Activated CD8-positive, alpha-beta T cell treated with anti-CD3 and anti-CD28 coated beads, Interleukin-2, amount 10 ng/mL, durations not matched to agents 7 days and 5 days (primary cell): ENCODE measurements around the gene CD200R1. TPM values are rescaled to one million over a fixed set of nuclear protein-coding genes. Genes with fewer than 3 reads are reported as not detected.

Source experiments
- ATAC-seq: fragments of 150-1000 bp; cut with Tn5 transposase; one replicate; pipeline ENCODE4 v1.10.0; 2021; ENCODE audit warnings: moderate library complexity
- CTCF ChIA-PET: fragments of 350-600 bp; sonication (Branson Sonifier 250); formaldehyde crosslinking; loops from one replicate; lab custom pipeline; 2021; ENCODE audit warnings: antibody characterized with exemption; lab: Charles Lee
- POLR2A ChIA-PET: fragments of 350-600 bp; sonication (Branson Sonifier 250); formaldehyde crosslinking; loops from one replicate; lab custom pipeline; 2021; ENCODE audit warnings: antibody characterized with exemption; lab: Charles Lee
- DNase-seq: peaks from one replicate; pipeline ENCODE4 v3.0.0-alpha.2; 2020
- H3K27ac Mint-ChIP-seq: one replicate; pipeline ENCODE4 v1.8.0; 2021; ENCODE audit warnings: mild to moderate bottlenecking, mixed read lengths
- H3K27me3 Mint-ChIP-seq: one replicate; pipeline ENCODE4 v1.8.0; 2021; ENCODE audit warnings: low read depth, mixed read lengths
- H3K36me3 Mint-ChIP-seq: one replicate; pipeline ENCODE4 v1.8.0; 2021; ENCODE audit warnings: low read depth, mixed read lengths
- H3K4me1 Mint-ChIP-seq: one replicate; pipeline ENCODE4 v1.8.0; 2021; ENCODE audit warnings: low read depth, mixed read lengths
- H3K4me3 Mint-ChIP-seq: one replicate; pipeline ENCODE4 v1.8.0; 2021; ENCODE audit warnings: mild to moderate bottlenecking, mixed read lengths
- H3K9me3 Mint-ChIP-seq: one replicate; pipeline ENCODE4 v1.8.0; 2022; ENCODE audit warnings: mixed read lengths; ENCODE audit not compliant: insufficient read depth
- total RNA-seq, 2 experiments: library from RNA; stranded (reverse); gene quantifications; one replicate each; pipeline ENCODE4 v1.2.3, GENCODE V29; 2021

CD200R1 gene
- 1 to 10 TPM; 6.4 to 7.8 TPM for total RNA-seq

- ATAC-seq (peak; percentile 48), DNase-seq (peak; percentile 29)
- no peaks in the 10 kb centered on the region for H3K27me3 Mint-ChIP-seq
- H3K4me3 Mint-ChIP-seq, result peak within 1 kb of the TSS; percentile 79
- H3K27ac Mint-ChIP-seq, result peak within 1 kb of the TSS; percentile 84
- H3K36me3 Mint-ChIP-seq, result no peaks in the 10 kb centered on the region
- CTCF ChIA-PET, result interaction anchor here (1.0 to 7.1 kb wide), 11 partner anchors 12 to 393 kb away, joined by 3 to 99 read pairs (median 4); partner anchors contain the start of gene GTPBP8
- POLR2A ChIA-PET, result interaction anchor here (0.9 to 2.6 kb wide), 4 partner anchors 12 to 332 kb away, joined by 3 to 8 read pairs (median 3); partner anchors contain the start of gene GTPBP8
- H3K4me1 Mint-ChIP-seq, result peaks cover 56% of the 10 kb centered on the region
- H3K9me3 Mint-ChIP-seq, result no peaks in the 10 kb centered on the region
Observed at GRCh38 chr3:112974894-112975293, at the start of gene CD200R1. Gene CD200R1, minus strand, starts transcription at chr3:112975103. Its CDS starts 246 bp downstream, at chr3:112974857.

GRCh38 chr3:113021471-113021870 is 46.6 kb upstream of the CD200R1 start:
- no peak overlapping the region for H3K27ac Mint-ChIP-seq

GRCh38 chr3:113019182-113020137 is 44.6 kb upstream of the CD200R1 start:
- ChIA-PET CTCF (interaction anchor here (0.6 to 2.7 kb wide), 15 partner anchors 9 to 517 kb away, joined by 3 to 11 read pairs (median 4); partner anchors contain the start of gene CD200R1), POLR2A (interaction anchor here (0.9 to 2.7 kb wide), 7 partner anchors 9 to 457 kb away, joined by 3 to 18 read pairs (median 5); partner anchors contain the start of genes ATG3, GTPBP8 and SLC35A5)
- ATAC-seq (peak; percentile 96), DNase-seq (peak; percentile 89)
- H3K4me1 Mint-ChIP-seq, result peaks cover 36% of the 10 kb centered on the region
- H3K36me3 Mint-ChIP-seq, result peaks cover 18% of the 10 kb centered on the region
- peak overlapping the region; percentile 82 for H3K4me3 Mint-ChIP-seq
- H3K27me3 Mint-ChIP-seq, result no peaks in the 10 kb centered on the region
- peak overlapping the region; percentile 91 for H3K27ac Mint-ChIP-seq
- no peaks in the 10 kb centered on the region for H3K9me3 Mint-ChIP-seq

More at GRCh38 chr3:113021471-113021870, 46.6 kb upstream of the CD200R1 start:
- no peaks in the 10 kb centered on the region for H3K9me3 Mint-ChIP-seq
- DNase-seq, result no peak
- no peaks in the 10 kb centered on the region for H3K27me3 Mint-ChIP-seq
- peaks cover 6% of the 10 kb centered on the region for H3K36me3 Mint-ChIP-seq
- CTCF ChIA-PET, result interaction anchor here (0.8 to 1.3 kb wide), 5 partner anchors 10 to 439 kb away, joined by 3 to 6 read pairs (median 3); no protein-coding TSS in a partner anchor
- no peak overlapping the region for H3K4me3 Mint-ChIP-seq
- H3K4me1 Mint-ChIP-seq, result peaks cover 30% of the 10 kb centered on the region
- POLR2A ChIA-PET, result no interaction called here
- no peak for ATAC-seq

- H3K4me1 Mint-ChIP-seq, result peaks cover 39% of the 10 kb centered on the region
Observed at GRCh38 chr3:113018536-113019181, 43.8 kb upstream of the CD200R1 start.

GRCh38 chr3:113013593-113013992 is 38.7 kb upstream of the CD200R1 start:
- ATAC-seq (no peak), DNase-seq (no peak)
- Mint-ChIP-seq H3K36me3 (peaks cover 66% of the 10 kb centered on the region), H3K4me1 (peaks cover 38% of the 10 kb centered on the region), H3K27ac (no peak overlapping the region), H3K27me3 (no peaks in the 10 kb centered on the region), H3K9me3 (no peaks in the 10 kb centered on the region), H3K4me3 (no peak overlapping the region)
- CTCF ChIA-PET, result interaction anchor here (1.5 kb wide), 1 partner anchor 10 kb away, joined by 4 read pairs; no protein-coding TSS in a partner anchor
- POLR2A ChIA-PET, result interaction anchor here (0.6 to 1.0 kb wide), 5 partner anchors 18 to 271 kb away, joined by 3 to 11 read pairs (median 3); no protein-coding TSS in a partner anchor

More at GRCh38 chr3:113018536-113019181, 43.8 kb upstream of the CD200R1 start:
- Mint-ChIP-seq H3K4me3 (peak overlapping the region; percentile 82), H3K36me3 (peaks cover 24% of the 10 kb centered on the region), H3K27me3 (no peaks in the 10 kb centered on the region), H3K27ac (peak overlapping the region; percentile 91), H3K9me3 (no peaks in the 10 kb centered on the region)
- ChIA-PET POLR2A (interaction anchor here (1.3 to 2.7 kb wide), 4 partner anchors 8 to 28 kb away, joined by 5 to 18 read pairs (median 10); partner anchors contain the start of gene GTPBP8), CTCF (interaction anchor here (0.6 to 2.7 kb wide), 17 partner anchors 9 to 518 kb away, joined by 3 to 11 read pairs (median 4); partner anchors contain the start of gene CD200R1)
- ATAC-seq (peak; percentile 6), DNase-seq (no peak)

- H3K27ac Mint-ChIP-seq, result no peak overlapping the region
- POLR2A ChIA-PET, result interaction anchor here (0.7 to 1.0 kb wide), 2 partner anchors 12 to 507 kb away, joined by 3 read pairs; a partner anchor contains a TSS
- H3K4me1 Mint-ChIP-seq, result peaks cover 48% of the 10 kb centered on the region
- CTCF ChIA-PET, result interaction anchor here (1.3 to 4.0 kb wide), 4 partner anchors 13 to 365 kb away, joined by 3 to 9 read pairs (median 4); no protein-coding TSS in a partner anchor
- no peak for ATAC-seq
- no peak for DNase-seq
- H3K36me3 Mint-ChIP-seq, result peaks cover 90% of the 10 kb centered on the region
- no peak overlapping the region for H3K4me3 Mint-ChIP-seq
- H3K27me3 Mint-ChIP-seq, result no peaks in the 10 kb centered on the region
- no peaks in the 10 kb centered on the region for H3K9me3 Mint-ChIP-seq
Observed at GRCh38 chr3:113008117-113008516, 33.2 kb upstream of the CD200R1 start.

GRCh38 chr3:113006359-113007056 is 31.6 kb upstream of the CD200R1 start:
- Mint-ChIP-seq H3K36me3 (peaks cover 91% of the 10 kb centered on the region), H3K4me3 (peak overlapping the region; percentile 64)

GRCh38 chr3:113005611-113006010 is 30.7 kb upstream of the CD200R1 start:
- no peaks in the 10 kb centered on the region for H3K27me3 Mint-ChIP-seq
- ChIA-PET CTCF (interaction anchor here (0.8 to 3.0 kb wide), 10 partner anchors 10 to 371 kb away, joined by 3 to 15 read pairs (median 4); partner anchors contain the start of gene GTPBP8), POLR2A (interaction anchor here (1.1 to 2.5 kb wide), 4 partner anchors 9 to 15 kb away, joined by 5 to 9 read pairs (median 5); partner anchors contain the start of gene GTPBP8)
- H3K36me3 Mint-ChIP-seq, result peaks cover 91% of the 10 kb centered on the region
- H3K4me3 Mint-ChIP-seq, result peak overlapping the region; percentile 64
- no peak for DNase-seq
- peak overlapping the region; percentile 88 for H3K27ac Mint-ChIP-seq
- peak; percentile 89 for ATAC-seq
- peaks cover 63% of the 10 kb centered on the region for H3K4me1 Mint-ChIP-seq
- H3K9me3 Mint-ChIP-seq, result no peaks in the 10 kb centered on the region

More at GRCh38 chr3:113006359-113007056, 31.6 kb upstream of the CD200R1 start:
- no peak for ATAC-seq
- ChIA-PET CTCF (interaction anchor here (0.8 to 3.0 kb wide), 11 partner anchors 11 to 372 kb away, joined by 3 to 15 read pairs (median 4); partner anchors contain the start of gene GTPBP8), POLR2A (interaction anchor here (0.6 to 2.5 kb wide), 4 partner anchors 8 to 32 kb away, joined by 3 to 9 read pairs (median 5); partner anchors contain the start of gene GTPBP8)
- no peak for DNase-seq
- Mint-ChIP-seq H3K27me3 (no peaks in the 10 kb centered on the region), H3K4me1 (peaks cover 57% of the 10 kb centered on the region), H3K27ac (peak overlapping the region; percentile 88), H3K9me3 (no peaks in the 10 kb centered on the region)

GRCh38 chr3:113002679-113003078 is 27.8 kb upstream of the CD200R1 start:
- ATAC-seq (peak; percentile 67), DNase-seq (peak; percentile 69)
- POLR2A ChIA-PET, result interaction anchor here (1.3 to 3.2 kb wide), 2 partner anchors 11 to 17 kb away, joined by 3 to 21 read pairs; partner anchors contain the start of gene GTPBP8
- CTCF ChIA-PET, result interaction anchor here (1.5 to 3.7 kb wide), 4 partner anchors 11 to 268 kb away, joined by 3 to 14 read pairs (median 9); partner anchors contain the start of gene GTPBP8
- H3K9me3 Mint-ChIP-seq, result no peaks in the 10 kb centered on the region
- no peak overlapping the region for H3K4me3 Mint-ChIP-seq
- H3K4me1 Mint-ChIP-seq, result peaks cover 61% of the 10 kb centered on the region
- H3K27me3 Mint-ChIP-seq, result no peaks in the 10 kb centered on the region
- H3K36me3 Mint-ChIP-seq, result peaks cover 89% of the 10 kb centered on the region
- H3K27ac Mint-ChIP-seq, result peak overlapping the region; percentile 86

GRCh38 chr3:113002037-113002436 is 27.1 kb upstream of the CD200R1 start:
- Mint-ChIP-seq H3K36me3 (peaks cover 85% of the 10 kb centered on the region), H3K4me1 (peaks cover 59% of the 10 kb centered on the region), H3K4me3 (no peak overlapping the region), H3K27me3 (no peaks in the 10 kb centered on the region), H3K27ac (peak overlapping the region; percentile 86), H3K9me3 (no peaks in the 10 kb centered on the region)
- CTCF ChIA-PET, result interaction anchor here (1.1 to 3.7 kb wide), 9 partner anchors 11 to 359 kb away, joined by 3 to 19 read pairs (median 7); partner anchors contain the start of gene GTPBP8
- DNase-seq (no peak), ATAC-seq (no peak)
- POLR2A ChIA-PET, result interaction anchor here (1.3 to 3.2 kb wide), 2 partner anchors 11 to 17 kb away, joined by 3 to 21 read pairs; partner anchors contain the start of gene GTPBP8
